ENCODE results near the gene ASIC2.

The ASIC2 gene

DNA sequence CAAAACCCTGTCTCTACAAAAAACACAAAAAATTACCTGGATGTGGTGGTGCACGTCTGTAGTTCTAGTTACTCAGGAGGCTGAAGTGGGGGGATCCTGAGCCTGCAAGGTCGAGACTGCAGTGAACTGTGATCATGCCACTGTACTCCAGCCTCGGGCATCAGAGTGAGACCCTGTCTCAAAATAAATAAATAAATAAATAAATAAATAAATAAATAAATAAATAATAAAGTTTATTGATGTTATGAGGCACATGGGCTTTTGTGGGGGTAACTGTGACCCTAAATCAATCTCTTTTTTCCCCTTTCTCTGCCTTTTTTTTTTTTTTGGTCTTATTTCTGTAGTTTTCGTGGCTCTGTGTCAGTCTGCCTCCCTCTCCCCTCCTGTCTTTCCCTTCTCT lies 4.5 kb upstream of the ASIC2 start (continued):
- TF ChIP-seq, protein P1, sequence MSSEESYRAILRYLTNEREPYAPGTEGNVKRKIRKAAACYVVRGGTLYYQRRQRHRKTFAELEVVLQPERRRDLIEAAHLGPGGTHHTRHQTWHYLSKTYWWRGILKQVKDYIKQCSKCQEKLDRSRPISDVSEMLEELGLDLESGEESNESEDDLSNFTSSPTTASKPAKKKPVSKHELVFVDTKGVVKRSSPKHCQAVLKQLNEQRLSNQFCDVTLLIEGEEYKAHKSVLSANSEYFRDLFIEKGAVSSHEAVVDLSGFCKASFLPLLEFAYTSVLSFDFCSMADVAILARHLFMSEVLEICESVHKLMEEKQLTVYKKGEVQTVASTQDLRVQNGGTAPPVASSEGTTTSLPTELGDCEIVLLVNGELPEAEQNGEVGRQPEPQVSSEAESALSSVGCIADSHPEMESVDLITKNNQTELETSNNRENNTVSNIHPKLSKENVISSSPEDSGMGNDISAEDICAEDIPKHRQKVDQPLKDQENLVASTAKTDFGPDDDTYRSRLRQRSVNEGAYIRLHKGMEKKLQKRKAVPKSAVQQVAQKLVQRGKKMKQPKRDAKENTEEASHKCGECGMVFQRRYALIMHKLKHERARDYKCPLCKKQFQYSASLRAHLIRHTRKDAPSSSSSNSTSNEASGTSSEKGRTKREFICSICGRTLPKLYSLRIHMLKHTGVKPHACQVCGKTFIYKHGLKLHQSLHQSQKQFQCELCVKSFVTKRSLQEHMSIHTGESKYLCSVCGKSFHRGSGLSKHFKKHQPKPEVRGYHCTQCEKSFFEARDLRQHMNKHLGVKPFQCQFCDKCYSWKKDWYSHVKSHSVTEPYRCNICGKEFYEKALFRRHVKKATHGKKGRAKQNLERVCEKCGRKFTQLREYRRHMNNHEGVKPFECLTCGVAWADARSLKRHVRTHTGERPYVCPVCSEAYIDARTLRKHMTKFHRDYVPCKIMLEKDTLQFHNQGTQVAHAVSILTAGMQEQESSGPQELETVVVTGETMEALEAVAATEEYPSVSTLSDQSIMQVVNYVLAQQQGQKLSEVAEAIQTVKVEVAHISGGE (tag by site-specific recombination; conservative IDR thresholded peaks at IDR 0.05; ENCODE audit: low read depth): peak; percentile 48; the same call in 1 of the 2 replicates
- TF ChIP-seq ZNF184 (tag by site-specific recombination; IDR thresholded peaks at IDR 0.05) (no peak), ZNF324 (tag by site-specific recombination; IDR thresholded peaks at IDR 0.05) (no peak), ZNF530 (tag by site-specific recombination; IDR thresholded peaks at IDR 0.05; ENCODE audit: low read depth) (no peak), ZNF416 (tag by site-specific recombination; IDR thresholded peaks at IDR 0.05) (no peak), ZNF747 (tag by site-specific recombination; IDR thresholded peaks at IDR 0.05) (no peak), ZNF175 (tag by site-specific recombination; IDR thresholded peaks at IDR 0.05) (no peak), ZFHX2 (tag by site-specific recombination; conservative IDR thresholded peaks at IDR 0.05) (no peak), ZNF501 (tag by site-specific recombination; IDR thresholded peaks at IDR 0.05) (no peak), SP7 (tag by site-specific recombination; IDR thresholded peaks at IDR 0.05) (no peak), ZNF529 (tag by site-specific recombination; IDR thresholded peaks at IDR 0.05; ENCODE audit: insufficient replicate concordance) (no peak), ZNF133 (tag by site-specific recombination; IDR thresholded peaks at IDR 0.05) (no peak), ZNF37A (tag by site-specific recombination; IDR thresholded peaks at IDR 0.05) (no peak), ZBTB8A (tag by site-specific recombination; IDR thresholded peaks at IDR 0.05) (0 out of 2 replicates have a peak, but pooled peaks have one; percentile 24), ZXDB (tag by site-specific recombination; IDR thresholded peaks at IDR 0.05) (no peak), ZNF544 (tag by site-specific recombination; IDR thresholded peaks at IDR 0.05) (no peak), WT1 (tag by site-specific recombination; IDR thresholded peaks at IDR 0.05) (no peak), TCF7L2 (IDR thresholded peaks at IDR 0.05; ENCODE audit: borderline replicate concordance, low read depth, low read length) (no peak), SCRT2 (tag by site-specific recombination; IDR thresholded peaks at IDR 0.05) (no peak), ZNF621 (tag by site-specific recombination; IDR thresholded peaks at IDR 0.05) (no peak)
- TF ChIP-seq, protein P2, sequence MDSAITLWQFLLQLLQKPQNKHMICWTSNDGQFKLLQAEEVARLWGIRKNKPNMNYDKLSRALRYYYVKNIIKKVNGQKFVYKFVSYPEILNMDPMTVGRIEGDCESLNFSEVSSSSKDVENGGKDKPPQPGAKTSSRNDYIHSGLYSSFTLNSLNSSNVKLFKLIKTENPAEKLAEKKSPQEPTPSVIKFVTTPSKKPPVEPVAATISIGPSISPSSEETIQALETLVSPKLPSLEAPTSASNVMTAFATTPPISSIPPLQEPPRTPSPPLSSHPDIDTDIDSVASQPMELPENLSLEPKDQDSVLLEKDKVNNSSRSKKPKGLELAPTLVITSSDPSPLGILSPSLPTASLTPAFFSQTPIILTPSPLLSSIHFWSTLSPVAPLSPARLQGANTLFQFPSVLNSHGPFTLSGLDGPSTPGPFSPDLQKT (IDR thresholded peaks at IDR 0.05; ENCODE audit: borderline replicate concordance, low read depth, low read length): no peak
- TF ChIP-seq, protein P3, sequence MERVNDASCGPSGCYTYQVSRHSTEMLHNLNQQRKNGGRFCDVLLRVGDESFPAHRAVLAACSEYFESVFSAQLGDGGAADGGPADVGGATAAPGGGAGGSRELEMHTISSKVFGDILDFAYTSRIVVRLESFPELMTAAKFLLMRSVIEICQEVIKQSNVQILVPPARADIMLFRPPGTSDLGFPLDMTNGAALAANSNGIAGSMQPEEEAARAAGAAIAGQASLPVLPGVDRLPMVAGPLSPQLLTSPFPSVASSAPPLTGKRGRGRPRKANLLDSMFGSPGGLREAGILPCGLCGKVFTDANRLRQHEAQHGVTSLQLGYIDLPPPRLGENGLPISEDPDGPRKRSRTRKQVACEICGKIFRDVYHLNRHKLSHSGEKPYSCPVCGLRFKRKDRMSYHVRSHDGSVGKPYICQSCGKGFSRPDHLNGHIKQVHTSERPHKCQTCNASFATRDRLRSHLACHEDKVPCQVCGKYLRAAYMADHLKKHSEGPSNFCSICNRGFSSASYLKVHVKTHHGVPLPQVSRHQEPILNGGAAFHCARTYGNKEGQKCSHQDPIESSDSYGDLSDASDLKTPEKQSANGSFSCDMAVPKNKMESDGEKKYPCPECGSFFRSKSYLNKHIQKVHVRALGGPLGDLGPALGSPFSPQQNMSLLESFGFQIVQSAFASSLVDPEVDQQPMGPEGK (tag by site-specific recombination; IDR thresholded peaks at IDR 0.05): no peak

DNA sequence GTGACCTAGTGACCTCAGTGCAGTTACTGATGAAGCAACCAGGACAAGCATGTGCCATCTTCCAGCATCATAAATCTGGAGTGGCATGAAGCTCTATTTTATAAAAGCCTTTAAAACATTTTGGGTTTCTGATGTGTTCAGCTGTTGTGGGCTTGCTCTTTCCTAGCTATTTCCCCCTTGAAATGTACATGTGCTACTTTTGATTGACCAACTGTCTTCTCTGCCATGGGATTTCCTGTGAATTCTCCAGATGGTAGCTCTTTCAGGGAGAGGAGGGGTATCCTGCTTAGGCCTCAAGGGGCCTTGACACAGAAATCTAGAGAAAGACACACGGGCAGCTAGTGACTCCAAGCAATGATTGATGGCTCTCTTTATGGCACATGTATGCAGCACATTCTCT lies 1.9 kb upstream of the ASIC2 start:
- ChIA-PET POLR2A (no interaction called here), CTCF (interaction anchor here (0.8 kb wide), 1 partner anchor 13 kb away, joined by 3 read pairs; no protein-coding TSS in a partner anchor)
- Histone ChIP-seq H3K27ac (ENCODE audit: extremely low read depth, low read depth, low read length) (no peak overlapping the region), H3K4me3 (ENCODE audit: low read depth, low read length) (no peak overlapping the region), H3K4me1 (ENCODE audit: control insufficient read depth, insufficient read depth, low read length) (peaks cover 3% of the 10 kb centered on the region; the same call in 1 of the 2 replicates), H3K36me3 (ENCODE audit: control insufficient read depth in 2 of 2, insufficient read depth in 1 of 2, low read length in 2 of 2) (no peaks in the 10 kb centered on the region), H3K9me3 (ENCODE audit: control insufficient read depth, insufficient read depth, low read depth, low read length) (no peaks in the 10 kb centered on the region)
- TF ChIP-seq ZNF221 (tag by site-specific recombination; IDR thresholded peaks at IDR 0.05; ENCODE audit: borderline replicate concordance): no peak
- TF ChIP-seq KLF9 (tag by site-specific recombination; IDR thresholded peaks at IDR 0.05; ENCODE audit: low read depth): no peak
- no peak for TF ChIP-seq ZNF169 (tag by site-specific recombination; IDR thresholded peaks at IDR 0.05)
- TF ChIP-seq HOXA7 (CRISPR knock-in tag; IDR thresholded peaks at IDR 0.05; ENCODE audit: borderline replicate concordance): no peak
- TF ChIP-seq ZNF394 (tag by site-specific recombination; IDR thresholded peaks at IDR 0.05; ENCODE audit: borderline replicate concordance): no peak
- no peak for TF ChIP-seq ZNF544 (tag by site-specific recombination; IDR thresholded peaks at IDR 0.05)
- no peak for TF ChIP-seq ZNF76 (tag by site-specific recombination; IDR thresholded peaks at IDR 0.05; ENCODE audit: borderline replicate concordance, low read depth)
- TF ChIP-seq MEIS1 (CRISPR knock-in tag; IDR thresholded peaks at IDR 0.05; ENCODE audit: borderline replicate concordance): no peak
- TF ChIP-seq ZNF530 (tag by site-specific recombination; IDR thresholded peaks at IDR 0.05; ENCODE audit: low read depth): no peak
- TF ChIP-seq ZNF560 (tag by site-specific recombination; IDR thresholded peaks at IDR 0.05; ENCODE audit: borderline replicate concordance): no peak
- TF ChIP-seq, protein P4, sequence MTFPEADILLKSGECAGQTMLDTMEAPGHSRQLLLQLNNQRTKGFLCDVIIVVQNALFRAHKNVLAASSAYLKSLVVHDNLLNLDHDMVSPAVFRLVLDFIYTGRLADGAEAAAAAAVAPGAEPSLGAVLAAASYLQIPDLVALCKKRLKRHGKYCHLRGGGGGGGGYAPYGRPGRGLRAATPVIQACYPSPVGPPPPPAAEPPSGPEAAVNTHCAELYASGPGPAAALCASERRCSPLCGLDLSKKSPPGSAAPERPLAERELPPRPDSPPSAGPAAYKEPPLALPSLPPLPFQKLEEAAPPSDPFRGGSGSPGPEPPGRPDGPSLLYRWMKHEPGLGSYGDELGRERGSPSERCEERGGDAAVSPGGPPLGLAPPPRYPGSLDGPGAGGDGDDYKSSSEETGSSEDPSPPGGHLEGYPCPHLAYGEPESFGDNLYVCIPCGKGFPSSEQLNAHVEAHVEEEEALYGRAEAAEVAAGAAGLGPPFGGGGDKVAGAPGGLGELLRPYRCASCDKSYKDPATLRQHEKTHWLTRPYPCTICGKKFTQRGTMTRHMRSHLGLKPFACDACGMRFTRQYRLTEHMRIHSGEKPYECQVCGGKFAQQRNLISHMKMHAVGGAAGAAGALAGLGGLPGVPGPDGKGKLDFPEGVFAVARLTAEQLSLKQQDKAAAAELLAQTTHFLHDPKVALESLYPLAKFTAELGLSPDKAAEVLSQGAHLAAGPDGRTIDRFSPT (tag by site-specific recombination; IDR thresholded peaks at IDR 0.05): no peak
